HG02943 (cell line): Measurements from ENCODE around the gene MAST4.

Experiments used
- ATAC-seq: cut with Tn5 transposase; IDR thresholded peaks from one replicate; pipeline ENCODE4 v1.9.1; 2021; ENCODE audit warnings: mild to moderate bottlenecking, low read depth, moderate library complexity; ENCODE audit not compliant: unreplicated experiment

Gene MAST4

DNA sequence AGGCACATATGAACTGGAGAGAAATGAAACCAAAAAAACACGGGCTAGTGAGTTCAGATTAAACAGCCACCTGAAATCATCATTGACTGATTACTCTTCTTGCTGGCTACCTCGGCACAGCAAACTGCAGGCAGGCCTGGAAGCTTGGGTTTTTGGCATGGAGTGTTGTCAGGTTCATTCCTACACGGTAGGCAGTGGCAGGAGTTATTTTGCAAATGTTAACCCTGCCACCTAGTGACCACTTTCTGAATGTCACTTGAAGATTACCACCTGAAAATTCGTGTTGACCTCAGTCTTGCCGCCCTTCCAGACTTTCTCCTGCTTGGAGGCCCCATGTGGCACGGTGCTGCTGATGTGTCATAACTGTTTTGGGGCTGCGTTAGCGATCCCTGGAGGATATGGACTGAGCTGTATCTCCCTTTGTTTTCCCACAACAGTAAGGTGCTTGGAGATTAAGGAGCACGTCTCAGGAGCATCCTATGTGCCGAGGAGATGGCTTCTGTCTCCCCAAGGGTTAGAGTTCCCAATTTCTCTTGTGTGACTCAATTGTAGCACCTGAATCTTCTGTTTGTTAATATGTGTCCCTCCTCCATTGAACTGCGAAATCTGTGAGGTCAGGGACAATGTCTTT is 613.1 kb downstream of the MAST4 start:
- no peak for ATAC-seq

DNA sequence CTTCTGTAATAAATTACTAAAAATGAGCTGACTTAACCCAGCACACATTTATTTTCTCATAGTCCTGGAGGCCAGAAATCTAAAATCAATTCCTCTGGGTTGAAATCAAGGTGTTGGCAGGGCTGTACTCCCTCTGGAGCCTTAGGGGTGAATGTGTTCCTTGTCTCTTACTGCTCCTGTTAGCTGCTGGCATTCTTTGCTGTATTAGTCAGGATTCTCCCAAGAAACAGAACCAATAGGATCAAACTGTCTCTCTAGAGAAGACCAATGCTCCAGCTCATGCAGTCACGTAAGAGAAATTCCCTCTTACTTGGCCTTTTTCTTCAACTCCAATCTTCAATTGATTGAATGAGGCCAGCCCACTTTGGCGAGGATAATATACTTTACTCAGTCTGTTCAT is 615.7 kb downstream of the MAST4 start:
- ATAC-seq, result no peak

GRCh38 chr5:67214036-67214435 is 617.8 kb downstream of the MAST4 start:
- no peak for ATAC-seq

DNA sequence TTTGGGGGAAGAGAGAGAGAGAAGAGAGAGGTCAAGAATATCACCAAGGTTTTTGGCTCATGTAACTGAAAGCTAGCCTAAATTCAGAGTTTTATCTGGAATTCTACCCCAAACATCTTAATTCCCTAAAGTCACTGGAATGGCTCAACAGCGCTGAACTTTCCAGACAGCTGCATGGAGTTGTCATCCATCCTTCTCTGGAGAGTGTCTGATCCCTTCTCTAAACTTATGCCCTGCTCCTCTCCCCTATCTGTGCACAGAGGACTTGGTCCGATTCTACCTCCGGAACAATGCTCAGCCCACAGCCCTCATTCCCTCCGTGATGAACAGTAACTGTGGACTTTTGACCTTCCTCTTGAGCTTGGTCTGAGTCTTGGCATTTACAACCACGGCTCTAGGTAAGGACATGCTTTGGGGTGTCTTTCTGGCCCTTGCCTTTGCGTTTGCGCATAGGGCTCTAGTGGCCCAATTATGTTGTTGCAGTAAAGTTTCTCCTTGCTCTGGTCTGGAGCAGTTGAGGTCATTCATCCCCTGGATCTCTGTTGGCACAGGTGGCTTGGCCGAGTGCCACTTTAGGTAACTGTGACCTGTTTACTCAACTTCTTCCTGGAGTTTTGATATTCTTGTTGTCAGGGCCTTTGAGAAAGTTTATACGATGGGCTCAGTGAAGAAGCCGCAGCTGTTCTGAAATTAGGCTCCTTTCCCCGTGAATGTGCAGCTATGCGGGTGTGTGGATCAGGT is 618.7 kb downstream of the MAST4 start:
- ATAC-seq, result no peak

- peak; percentile 100 for ATAC-seq
These were observed 619.6 kb downstream of the MAST4 start for GRCh38 chr5:67215519-67216471.

GRCh38 chr5:67216564-67216963 is 620.4 kb downstream of the MAST4 start:
- no peak for ATAC-seq
